H9 (cell line): ENCODE measurements around the gene CFAP69. TPM values are rescaled to one million over a fixed set of nuclear protein-coding genes. Genes with fewer than 3 reads are reported as not detected.
A peak's percentile ranks its signal among the peaks of the same experiment; 100 is the strongest.

Experiments used
- DNase-seq: peaks from one replicate; pipeline ENCODE4 v3.0.0-alpha.2; 2017
- H2AFZ ChIP-seq: one replicate; pipeline ENCODE4 v1.6.1; 2013; ENCODE audit warnings: mild to moderate bottlenecking, low read length, control low read depth, moderate library complexity
- H2AK5ac ChIP-seq: 2 replicates; pipeline ENCODE4 v1.6.1; 2013; ENCODE audit warnings: low read length, control low read depth, mixed read lengths; ENCODE audit not compliant: insufficient read length
- H2BK120ac ChIP-seq: one replicate; pipeline ENCODE4 v1.6.1; 2013; ENCODE audit warnings: low read depth, mild to moderate bottlenecking, low read length, control low read depth, inconsistent platforms; ENCODE audit not compliant: poor library complexity, severe bottlenecking
- H2BK12ac ChIP-seq: 2 replicates; pipeline ENCODE4 v1.6.1; 2013; ENCODE audit warnings: low read length, control low read depth, mixed read lengths, low read depth; ENCODE audit not compliant: insufficient read length
- H2BK15ac ChIP-seq: 2 replicates; pipeline ENCODE4 v1.6.1; 2013; ENCODE audit warnings: low read depth, low read length, control low read depth
- H2BK20ac ChIP-seq: one replicate; pipeline ENCODE4 v1.6.1; 2013; ENCODE audit warnings: low read depth, mild to moderate bottlenecking, low read length, control low read depth, inconsistent platforms; ENCODE audit not compliant: poor library complexity, severe bottlenecking
- H2BK5ac ChIP-seq: 2 replicates; pipeline ENCODE4 v1.6.1; 2013; ENCODE audit warnings: low read length, control low read depth, mixed read lengths; ENCODE audit not compliant: insufficient read length
- H3K14ac ChIP-seq: 2 replicates; pipeline ENCODE4 v1.6.1; 2013; ENCODE audit warnings: low read length, control low read depth; ENCODE audit not compliant: insufficient read depth
- H3K18ac ChIP-seq: 2 replicates; pipeline ENCODE4 v1.6.1; 2013; ENCODE audit warnings: low read depth, mild to moderate bottlenecking, mixed read lengths, low read length, control low read depth; ENCODE audit not compliant: insufficient read length
- H3K23ac ChIP-seq: 2 replicates; pipeline ENCODE4 v1.6.1; 2013; ENCODE audit warnings: low read length, control low read depth, mixed read lengths, low read depth; ENCODE audit not compliant: insufficient read length
- H3K23me2 ChIP-seq: 2 replicates; pipeline ENCODE4 v1.6.1; 2013; ENCODE audit warnings: low read depth, mild to moderate bottlenecking, mixed read lengths, low read length, control low read depth; ENCODE audit not compliant: insufficient read length, poor library complexity, severe bottlenecking
- H3K27ac ChIP-seq: 2 replicates; pipeline ENCODE4 v1.5.1; 2013; ENCODE audit warnings: low read length, control low read depth, mixed read lengths, low read depth; ENCODE audit not compliant: insufficient read length
- H3K27me3 ChIP-seq: 2 replicates; pipeline ENCODE4 v1.6.1; 2013; ENCODE audit warnings: low read length, control low read depth, inconsistent platforms; ENCODE audit not compliant: insufficient read depth
- H3K4ac ChIP-seq: 2 replicates; pipeline ENCODE4 v1.6.1; 2013; ENCODE audit warnings: low read depth, mild to moderate bottlenecking, control low read depth, inconsistent platforms, low read length, moderate library complexity
- H3K4me1 ChIP-seq: 2 replicates; pipeline ENCODE4 v1.6.1; 2013; ENCODE audit warnings: low read length, control low read depth, inconsistent platforms; ENCODE audit not compliant: insufficient read depth
- H3K4me2 ChIP-seq: 2 replicates; pipeline ENCODE4 v1.6.1; 2013; ENCODE audit warnings: low read length, control low read depth, mixed read lengths; ENCODE audit not compliant: insufficient read length, insufficient read depth
- H3K56ac ChIP-seq: 2 replicates; pipeline ENCODE4 v1.6.1; 2013; ENCODE audit warnings: low read depth, mild to moderate bottlenecking, mixed read lengths, low read length, control low read depth; ENCODE audit not compliant: insufficient read length
- H3K79me1 ChIP-seq: 2 replicates; pipeline ENCODE4 v1.6.1; 2013; ENCODE audit warnings: low read depth, mild to moderate bottlenecking, moderate library complexity, low read length, control low read depth, inconsistent platforms; ENCODE audit not compliant: insufficient read depth, poor library complexity, severe bottlenecking
- H3K79me2 ChIP-seq: 2 replicates; pipeline ENCODE4 v1.6.1; 2013; ENCODE audit warnings: low read length, control low read depth, inconsistent platforms; ENCODE audit not compliant: insufficient read depth
- H3K9ac ChIP-seq: 2 replicates; pipeline ENCODE4 v1.6.1; 2013; ENCODE audit warnings: low read length, control low read depth, mixed read lengths; ENCODE audit not compliant: insufficient read length; ENCODE audit errors: extremely low read depth
- H3K9me3 ChIP-seq: one replicate; pipeline ENCODE4 v1.6.1; 2013; ENCODE audit warnings: low read depth, low read length, inconsistent platforms; ENCODE audit not compliant: control insufficient read depth
- H3T11ph ChIP-seq: one replicate; pipeline ENCODE4 v1.6.1; 2013; ENCODE audit warnings: mild to moderate bottlenecking, low read length, control low read depth, inconsistent platforms
- H4K20me1 ChIP-seq: one replicate; pipeline ENCODE4 v1.6.1; 2013; ENCODE audit not compliant: control insufficient read depth, insufficient read length, insufficient read depth
- H4K5ac ChIP-seq: 2 replicates; pipeline ENCODE4 v1.6.1; 2013; ENCODE audit warnings: low read depth, mild to moderate bottlenecking, mixed read lengths, low read length, control low read depth; ENCODE audit not compliant: insufficient read length
- H4K8ac ChIP-seq: replicated peaks from 2 replicates; pipeline ENCODE4 v1.6.1; 2013; ENCODE audit warnings: low read length, control low read depth, mixed read lengths, low read depth; ENCODE audit not compliant: insufficient read length
- H4K91ac ChIP-seq: 2 replicates; pipeline ENCODE4 v1.6.1; 2013; ENCODE audit warnings: low read depth, mild to moderate bottlenecking, moderate library complexity, mixed read lengths, low read length, control low read depth; ENCODE audit not compliant: insufficient read length
- H3K27ac Mint-ChIP-seq, 3 experiments: 2 replicates in 2 of 3; 3 replicates in 1 of 3; pipeline ENCODE4 v1.8.0; 2020 to 2021; ENCODE audit warnings: mixed read lengths in 3 of 3, mild to moderate bottlenecking in 1 of 3, moderate library complexity in 1 of 3
- H3K27me3 Mint-ChIP-seq: 2 replicates; pipeline ENCODE4 v1.8.0; 2021; ENCODE audit warnings: low read depth, mild to moderate bottlenecking, moderate library complexity, mixed read lengths
- H3K36me3 Mint-ChIP-seq, 3 experiments: 2 replicates in 2 of 3; 3 replicates in 1 of 3; pipeline ENCODE4 v1.8.0; 2020 to 2021; ENCODE audit warnings: low read depth in 3 of 3, mixed read lengths in 3 of 3; ENCODE audit not compliant: insufficient read depth in 1 of 3
- H3K4me1 Mint-ChIP-seq, 2 experiments: 2 replicates each; pipeline ENCODE4 v1.8.0; 2020; ENCODE audit warnings: mixed read lengths in 2 of 2
- H3K4me3 Mint-ChIP-seq, 2 experiments: 2 replicates in 1 of 2; 3 replicates in 1 of 2; pipeline ENCODE4 v1.8.0; 2020 to 2021; ENCODE audit warnings: mild to moderate bottlenecking in 2 of 2, mixed read lengths in 2 of 2, moderate library complexity in 1 of 2
- H3K9me3 Mint-ChIP-seq, 2 experiments: 2 replicates in 1 of 2; 3 replicates in 1 of 2; pipeline ENCODE4 v1.8.0; 2020; ENCODE audit warnings: mild to moderate bottlenecking in 2 of 2, mixed read lengths in 2 of 2, moderate library complexity in 1 of 2
- WGBS: extraction: QIAGEN DNeasy Blood & Tissue Kit; methylation state at CpG from one replicate; pipeline ENCODE4 v1.1.7; 2013; ENCODE audit warnings: missing lambda C conversion rate, low lambda C conversion rate, mixed read lengths; ENCODE audit not compliant: insufficient read length; ENCODE audit errors: extremely low coverage; 5-methylcytosine and 5-hydroxymethylcytosine counted together
- total RNA-seq: library from RNA; stranded (reverse); gene quantifications from 2 replicates; pipeline ENCODE4 v1.2.1, GENCODE V29; 2021
- TF ChIP-seq, protein P1 (sequence below): fragments of 200-600 bp; sonication (generic); conservative IDR thresholded peaks from 3 replicates; pipeline ENCODE4 v1.8.0; 2021; ENCODE audit warnings: antibody characterized with exemption, mild to moderate bottlenecking

CFAP69 gene
- total RNA-seq, 1 experiment from 2014 or later = 2.9 TPM

- H3K36me3 Mint-ChIP-seq = peaks cover 2 to 4% (median 4%) of the 10 kb centered on the region in 3 experiments; a peak in 5 of 7 replicates
- Histone ChIP-seq H2AK5ac (no peak overlapping the region), H4K20me1 (no peaks in the 10 kb centered on the region), H2BK5ac (no peak overlapping the region), H3K27me3 (no peaks in the 10 kb centered on the region), H3K23ac (no peak overlapping the region), H2BK20ac (no peak overlapping the region), H3K4ac (no peak overlapping the region), H3K9ac (no peak overlapping the region), H3T11ph (no peak overlapping the region), H4K91ac (no peak overlapping the region), H3K27ac (no peak overlapping the region), H2BK15ac (no peak overlapping the region), H2BK12ac (no peak overlapping the region), H4K8ac (no peak overlapping the region), H3K18ac (no peak overlapping the region), H3K9me3 (no peaks in the 10 kb centered on the region), H3K56ac (no peak overlapping the region), H2AFZ (no peak overlapping the region), H3K4me2 (no peak overlapping the region), H3K4me1 (peaks cover 3% of the 10 kb centered on the region; the same call in 1 of the 2 replicates), H2BK120ac (no peak overlapping the region), H3K79me1 (no peaks in the 10 kb centered on the region), H3K14ac (no peak overlapping the region), H3K23me2 (no peaks in the 10 kb centered on the region), H4K5ac (no peak overlapping the region), H3K79me2 (no peaks in the 10 kb centered on the region)
- WGBS = no CpG with 5 or more reads among the region's 2 CpGs
- TF ChIP-seq, protein P1, sequence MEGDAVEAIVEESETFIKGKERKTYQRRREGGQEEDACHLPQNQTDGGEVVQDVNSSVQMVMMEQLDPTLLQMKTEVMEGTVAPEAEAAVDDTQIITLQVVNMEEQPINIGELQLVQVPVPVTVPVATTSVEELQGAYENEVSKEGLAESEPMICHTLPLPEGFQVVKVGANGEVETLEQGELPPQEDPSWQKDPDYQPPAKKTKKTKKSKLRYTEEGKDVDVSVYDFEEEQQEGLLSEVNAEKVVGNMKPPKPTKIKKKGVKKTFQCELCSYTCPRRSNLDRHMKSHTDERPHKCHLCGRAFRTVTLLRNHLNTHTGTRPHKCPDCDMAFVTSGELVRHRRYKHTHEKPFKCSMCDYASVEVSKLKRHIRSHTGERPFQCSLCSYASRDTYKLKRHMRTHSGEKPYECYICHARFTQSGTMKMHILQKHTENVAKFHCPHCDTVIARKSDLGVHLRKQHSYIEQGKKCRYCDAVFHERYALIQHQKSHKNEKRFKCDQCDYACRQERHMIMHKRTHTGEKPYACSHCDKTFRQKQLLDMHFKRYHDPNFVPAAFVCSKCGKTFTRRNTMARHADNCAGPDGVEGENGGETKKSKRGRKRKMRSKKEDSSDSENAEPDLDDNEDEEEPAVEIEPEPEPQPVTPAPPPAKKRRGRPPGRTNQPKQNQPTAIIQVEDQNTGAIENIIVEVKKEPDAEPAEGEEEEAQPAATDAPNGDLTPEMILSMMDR = no peak
- no peak for DNase-seq
- H3K9me3 Mint-ChIP-seq = no peaks in the 10 kb centered on the region
- H3K4me3 Mint-ChIP-seq = no peak overlapping the region
- no peaks in the 10 kb centered on the region for H3K27me3 Mint-ChIP-seq
- H3K4me1 Mint-ChIP-seq = peaks cover 17% of the 10 kb centered on the region in 2 experiments
- peak overlapping the region in 1 of 3 experiments; percentile 94; a peak in 2 of 7 replicates for H3K27ac Mint-ChIP-seq
Observed at GRCh38 chr7:90229682-90230081, 15.3 kb upstream of the CFAP69 start.
